Thoracic aorta (tissue), 2 donors: ENCODE data around the gene SMKR1. TPM values are rescaled to one million over a fixed set of nuclear protein-coding genes. Genes with fewer than 3 reads are reported as not detected.

Experiments used
- ATAC-seq: fragments of 150-250 bp; one replicate; pipeline ENCODE4 v1.8.0; 2017; ENCODE audit warnings: low read depth; ENCODE audit not compliant: insufficient number of reproducible peaks, low FRiP score
- DNase-seq: peaks from one replicate; pipeline ENCODE4 v3.0.0-alpha.2; 2020; ENCODE audit warnings: low spot score
- H3K27ac ChIP-seq, 2 donors: fragments of 200-600 bp; sonication (generic); 1 replicate in 1 of 2; 2 replicates in 1 of 2; pipeline ENCODE4 v1.5.1; 2016; ENCODE audit warnings: mild to moderate bottlenecking in 2 of 2, moderate library complexity in 2 of 2
- H3K27me3 ChIP-seq: fragments of 200-600 bp; sonication (generic); replicated peaks from 2 replicates; pipeline ENCODE4 v1.6.0; 2016; ENCODE audit warnings: mild to moderate bottlenecking; ENCODE audit not compliant: insufficient read depth
- H3K36me3 ChIP-seq: fragments of 200-600 bp; sonication (generic); one replicate; pipeline ENCODE4 v1.5.1; 2016
- H3K4me1 ChIP-seq, 2 donors: fragments of 200-600 bp; sonication (generic); 1 replicate in 1 of 2; 2 replicates in 1 of 2; pipeline versions ENCODE4 v1.5.1 to v1.6.0; 2016; ENCODE audit warnings: low read depth in 2 of 2, mild to moderate bottlenecking in 1 of 2; ENCODE audit not compliant: control insufficient read depth in 1 of 2
- H3K4me3 ChIP-seq: fragments of 200-600 bp; sonication (generic); 2 replicates; pipeline ENCODE4 v1.5.1; 2016; ENCODE audit warnings: mild to moderate bottlenecking
- H3K9me3 ChIP-seq: fragments of 200-600 bp; sonication (generic); 2 replicates; pipeline ENCODE4 v1.5.1; 2016
- total RNA-seq, 2 donors: library from RNA; depleted of rRNA; stranded (reverse); fragments of >200 nt; gene quantifications; one replicate each; pipeline versions ENCODE4 v1.1.0 to v1.2.3, GENCODE V29; 2016
- TF ChIP-seq, protein P1 (sequence below): fragments of 200-600 bp; sonication (generic); IDR thresholded peaks from one replicate; pipeline ENCODE4 v1.5.1; 2019; ENCODE audit warnings: antibody characterized with exemption

Gene SMKR1
- total RNA-seq, 2 donors from 2014 or later, result not detected

DNA sequence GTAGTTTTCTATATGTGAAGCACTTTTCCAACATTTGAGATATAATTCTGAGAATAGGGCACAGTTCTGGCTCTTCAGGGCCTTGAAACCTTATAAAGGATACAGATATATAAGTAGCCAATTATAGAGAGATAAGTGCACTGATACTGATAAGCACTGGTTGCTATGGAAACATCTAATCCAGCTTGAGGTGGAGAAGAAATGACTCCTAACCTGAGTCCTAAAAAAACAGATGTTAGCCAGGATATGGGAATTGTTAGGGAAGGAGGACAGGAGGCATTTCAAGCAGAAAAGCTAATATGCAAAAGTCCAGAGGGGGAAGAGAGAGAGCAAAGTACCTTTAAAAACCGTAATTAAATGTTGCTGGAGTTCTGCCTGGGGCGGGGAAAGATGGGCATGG is 37.3 kb upstream of the SMKR1 start:
- TF ChIP-seq, protein P1, sequence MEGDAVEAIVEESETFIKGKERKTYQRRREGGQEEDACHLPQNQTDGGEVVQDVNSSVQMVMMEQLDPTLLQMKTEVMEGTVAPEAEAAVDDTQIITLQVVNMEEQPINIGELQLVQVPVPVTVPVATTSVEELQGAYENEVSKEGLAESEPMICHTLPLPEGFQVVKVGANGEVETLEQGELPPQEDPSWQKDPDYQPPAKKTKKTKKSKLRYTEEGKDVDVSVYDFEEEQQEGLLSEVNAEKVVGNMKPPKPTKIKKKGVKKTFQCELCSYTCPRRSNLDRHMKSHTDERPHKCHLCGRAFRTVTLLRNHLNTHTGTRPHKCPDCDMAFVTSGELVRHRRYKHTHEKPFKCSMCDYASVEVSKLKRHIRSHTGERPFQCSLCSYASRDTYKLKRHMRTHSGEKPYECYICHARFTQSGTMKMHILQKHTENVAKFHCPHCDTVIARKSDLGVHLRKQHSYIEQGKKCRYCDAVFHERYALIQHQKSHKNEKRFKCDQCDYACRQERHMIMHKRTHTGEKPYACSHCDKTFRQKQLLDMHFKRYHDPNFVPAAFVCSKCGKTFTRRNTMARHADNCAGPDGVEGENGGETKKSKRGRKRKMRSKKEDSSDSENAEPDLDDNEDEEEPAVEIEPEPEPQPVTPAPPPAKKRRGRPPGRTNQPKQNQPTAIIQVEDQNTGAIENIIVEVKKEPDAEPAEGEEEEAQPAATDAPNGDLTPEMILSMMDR, result no peak
- DNase-seq, result no peak
- Histone ChIP-seq H3K27me3 (no peaks in the 10 kb centered on the region), H3K4me1 (no peaks in the 10 kb centered on the region), H3K4me3 (no peak overlapping the region), H3K9me3 (no peaks in the 10 kb centered on the region), H3K36me3 (no peaks in the 10 kb centered on the region), H3K27ac (no peak overlapping the region)
- no peak for ATAC-seq

DNA sequence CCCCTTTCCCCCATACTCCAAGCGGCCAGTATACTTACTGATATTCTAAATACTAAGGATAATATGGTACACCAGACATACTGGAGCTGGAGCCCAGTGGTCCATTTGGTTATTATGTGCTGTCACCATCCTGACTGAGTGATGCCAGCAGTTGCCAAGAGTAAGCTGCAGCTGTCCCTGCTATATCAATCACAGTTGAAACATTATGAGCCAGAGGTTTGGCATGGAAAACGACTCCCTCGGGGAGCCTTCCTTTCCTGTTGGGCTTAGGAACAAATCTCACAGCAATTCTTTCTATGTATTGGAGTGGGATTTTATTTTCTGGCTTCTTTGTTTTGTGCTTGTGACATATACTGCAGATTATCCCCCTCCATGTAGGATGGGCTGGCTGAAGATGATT is 35.5 kb upstream of the SMKR1 start:
- Histone ChIP-seq H3K4me3 (no peak overlapping the region), H3K4me1 (no peaks in the 10 kb centered on the region), H3K9me3 (no peaks in the 10 kb centered on the region), H3K36me3 (no peaks in the 10 kb centered on the region), H3K27me3 (no peaks in the 10 kb centered on the region), H3K27ac (no peak overlapping the region)
- no peak for ATAC-seq
- DNase-seq, result no peak
- TF ChIP-seq, protein P1, result no peak

DNA sequence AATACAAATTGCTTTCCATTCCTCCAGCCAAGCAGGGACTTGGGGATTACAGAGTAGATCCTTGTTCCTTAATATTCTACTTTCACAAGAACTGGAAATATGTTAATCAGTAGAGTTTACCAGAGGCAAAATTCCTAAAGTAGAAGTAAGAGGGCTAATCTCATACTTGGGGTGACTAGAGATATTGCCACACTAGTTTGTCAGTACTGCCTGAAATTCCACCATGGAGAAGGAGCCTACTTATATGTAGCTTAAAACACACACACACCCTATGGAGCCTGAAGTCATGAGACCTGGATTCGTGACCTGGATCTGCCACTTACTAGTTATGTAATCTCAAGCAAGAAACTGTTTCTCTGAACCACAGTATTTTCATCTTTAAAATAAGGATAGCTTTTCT is 34.2 kb upstream of the SMKR1 start:
- no peaks in the 10 kb centered on the region for H3K4me1 ChIP-seq
- DNase-seq (no peak), ATAC-seq (no peak)
- H3K36me3 ChIP-seq, result no peaks in the 10 kb centered on the region
- TF ChIP-seq, protein P1, result no peak
- no peak overlapping the region for H3K27ac ChIP-seq
- no peak overlapping the region for H3K4me3 ChIP-seq
- H3K9me3 ChIP-seq, result no peaks in the 10 kb centered on the region
- H3K27me3 ChIP-seq, result no peaks in the 10 kb centered on the region

DNA sequence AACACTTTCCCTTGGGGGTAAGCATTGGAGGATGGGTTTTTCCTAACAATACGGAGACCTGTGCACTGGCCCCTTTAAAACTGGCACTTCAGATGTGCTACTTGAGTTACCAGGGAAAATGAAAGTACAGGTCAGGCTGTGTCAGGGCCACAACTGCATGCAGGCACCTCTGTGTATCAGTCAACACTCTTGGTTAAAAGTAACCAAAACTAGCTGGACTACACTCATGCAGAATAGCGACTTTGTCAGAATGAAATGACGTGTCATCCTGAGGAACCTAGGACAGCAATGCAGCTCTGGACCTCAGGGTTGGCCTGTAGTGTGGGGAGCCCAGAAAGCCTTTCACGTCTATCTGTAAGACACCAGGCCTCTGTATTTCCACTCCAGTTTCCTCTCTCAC is 33.8 kb upstream of the SMKR1 start:
- Histone ChIP-seq H3K27me3 (no peaks in the 10 kb centered on the region), H3K4me1 (no peaks in the 10 kb centered on the region), H3K9me3 (no peaks in the 10 kb centered on the region), H3K4me3 (no peak overlapping the region), H3K27ac (no peak overlapping the region), H3K36me3 (no peaks in the 10 kb centered on the region)
- TF ChIP-seq, protein P1, result no peak
- DNase-seq, result no peak
- ATAC-seq, result no peak

DNA sequence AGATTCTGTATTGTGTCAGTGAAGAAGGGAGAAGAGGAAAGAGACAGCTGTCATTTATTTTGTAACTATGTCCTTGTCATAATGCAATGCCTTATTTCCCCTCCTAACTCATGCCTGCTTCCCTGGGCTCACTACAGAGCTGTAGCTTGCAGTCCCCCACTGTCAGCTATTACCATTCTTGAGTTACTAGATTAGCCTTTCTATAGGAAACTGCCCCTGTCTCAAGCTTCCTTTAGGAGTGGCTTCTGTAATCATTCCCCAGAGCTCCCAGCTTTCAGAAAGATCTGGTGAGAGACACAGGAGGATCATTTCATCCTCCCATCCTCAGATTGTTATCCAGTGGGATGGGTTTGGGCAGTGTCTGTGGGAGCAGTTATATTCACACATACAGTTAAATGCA is 32.4 kb upstream of the SMKR1 start:
- no peak for ATAC-seq
- H3K27ac ChIP-seq, result no peak overlapping the region
- H3K4me1 ChIP-seq, result no peaks in the 10 kb centered on the region
- H3K27me3 ChIP-seq, result no peaks in the 10 kb centered on the region
- no peak overlapping the region for H3K4me3 ChIP-seq
- no peak for DNase-seq
- TF ChIP-seq, protein P1, result no peak
- H3K9me3 ChIP-seq, result no peaks in the 10 kb centered on the region
- no peaks in the 10 kb centered on the region for H3K36me3 ChIP-seq
